Measurements from ENCODE around the gene EFNB2.

DNA sequence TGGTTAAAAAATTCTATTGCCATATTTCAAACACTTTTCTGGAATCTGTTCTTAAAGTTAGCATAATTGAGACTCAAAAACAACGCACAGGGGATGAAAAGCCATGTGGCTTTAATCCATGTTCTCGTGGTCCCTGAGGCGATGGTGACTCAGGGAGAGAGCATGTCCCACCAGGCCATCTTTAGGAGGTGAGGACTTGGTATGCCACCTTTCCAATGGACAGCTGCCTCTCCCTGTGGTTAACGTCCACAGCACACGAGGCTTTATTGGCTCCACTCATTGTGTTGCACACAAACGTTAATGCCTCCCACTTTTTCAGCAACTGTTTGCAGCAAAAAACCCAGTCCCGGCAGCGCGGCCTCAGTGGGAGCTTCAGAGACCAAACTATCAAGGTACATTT, 51.4 kb downstream of the EFNB2 start:
- TF ChIP-seq, protein P1, sequence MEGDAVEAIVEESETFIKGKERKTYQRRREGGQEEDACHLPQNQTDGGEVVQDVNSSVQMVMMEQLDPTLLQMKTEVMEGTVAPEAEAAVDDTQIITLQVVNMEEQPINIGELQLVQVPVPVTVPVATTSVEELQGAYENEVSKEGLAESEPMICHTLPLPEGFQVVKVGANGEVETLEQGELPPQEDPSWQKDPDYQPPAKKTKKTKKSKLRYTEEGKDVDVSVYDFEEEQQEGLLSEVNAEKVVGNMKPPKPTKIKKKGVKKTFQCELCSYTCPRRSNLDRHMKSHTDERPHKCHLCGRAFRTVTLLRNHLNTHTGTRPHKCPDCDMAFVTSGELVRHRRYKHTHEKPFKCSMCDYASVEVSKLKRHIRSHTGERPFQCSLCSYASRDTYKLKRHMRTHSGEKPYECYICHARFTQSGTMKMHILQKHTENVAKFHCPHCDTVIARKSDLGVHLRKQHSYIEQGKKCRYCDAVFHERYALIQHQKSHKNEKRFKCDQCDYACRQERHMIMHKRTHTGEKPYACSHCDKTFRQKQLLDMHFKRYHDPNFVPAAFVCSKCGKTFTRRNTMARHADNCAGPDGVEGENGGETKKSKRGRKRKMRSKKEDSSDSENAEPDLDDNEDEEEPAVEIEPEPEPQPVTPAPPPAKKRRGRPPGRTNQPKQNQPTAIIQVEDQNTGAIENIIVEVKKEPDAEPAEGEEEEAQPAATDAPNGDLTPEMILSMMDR (IDR thresholded peaks at IDR 0.05), result no peak
- TF ChIP-seq POLR2A (IDR thresholded peaks at IDR 0.05), result no peak
